Activated T-helper 17 cell treated with anti-CD3 and anti-CD28 coated beads, Interleukin-2, amount 50 U/mL, for 72 hours (primary cell): Measurements from ENCODE around the gene AMMECR1. TPM values are rescaled to one million over a fixed set of nuclear protein-coding genes. Genes with fewer than 3 reads are reported as not detected.

ENCODE experiments used
- ATAC-seq: fragments of 150-1000 bp; cut with Tn5 transposase; replicated peaks from 2 replicates; pipeline ENCODE4 v1.10.0; 2021; ENCODE audit warnings: mild to moderate bottlenecking, moderate library complexity
- H3K27ac Mint-ChIP-seq: one replicate; pipeline ENCODE4 v1.8.0; 2022; ENCODE audit warnings: mixed read lengths
- H3K27me3 Mint-ChIP-seq: one replicate; pipeline ENCODE4 v1.8.0; 2022; ENCODE audit warnings: mixed read lengths
- H3K36me3 Mint-ChIP-seq: one replicate; pipeline ENCODE4 v1.8.0; 2022; ENCODE audit warnings: low read depth, mild to moderate bottlenecking, mixed read lengths
- H3K4me1 Mint-ChIP-seq: one replicate; pipeline ENCODE4 v1.8.0; 2022; ENCODE audit warnings: mixed read lengths
- H3K4me3 Mint-ChIP-seq: one replicate; pipeline ENCODE4 v1.8.0; 2022; ENCODE audit warnings: mild to moderate bottlenecking, mixed read lengths
- H3K9me3 Mint-ChIP-seq: one replicate; pipeline ENCODE4 v1.8.0; 2022; ENCODE audit warnings: mixed read lengths
- total RNA-seq, 2 donors: library from RNA; stranded (reverse); gene quantifications; one replicate each; pipeline ENCODE4 v1.2.3, GENCODE V29; 2022

Gene AMMECR1
- total RNA-seq, 2 donors from 2014 or later: 7.9 to 10.3 TPM

DNA sequence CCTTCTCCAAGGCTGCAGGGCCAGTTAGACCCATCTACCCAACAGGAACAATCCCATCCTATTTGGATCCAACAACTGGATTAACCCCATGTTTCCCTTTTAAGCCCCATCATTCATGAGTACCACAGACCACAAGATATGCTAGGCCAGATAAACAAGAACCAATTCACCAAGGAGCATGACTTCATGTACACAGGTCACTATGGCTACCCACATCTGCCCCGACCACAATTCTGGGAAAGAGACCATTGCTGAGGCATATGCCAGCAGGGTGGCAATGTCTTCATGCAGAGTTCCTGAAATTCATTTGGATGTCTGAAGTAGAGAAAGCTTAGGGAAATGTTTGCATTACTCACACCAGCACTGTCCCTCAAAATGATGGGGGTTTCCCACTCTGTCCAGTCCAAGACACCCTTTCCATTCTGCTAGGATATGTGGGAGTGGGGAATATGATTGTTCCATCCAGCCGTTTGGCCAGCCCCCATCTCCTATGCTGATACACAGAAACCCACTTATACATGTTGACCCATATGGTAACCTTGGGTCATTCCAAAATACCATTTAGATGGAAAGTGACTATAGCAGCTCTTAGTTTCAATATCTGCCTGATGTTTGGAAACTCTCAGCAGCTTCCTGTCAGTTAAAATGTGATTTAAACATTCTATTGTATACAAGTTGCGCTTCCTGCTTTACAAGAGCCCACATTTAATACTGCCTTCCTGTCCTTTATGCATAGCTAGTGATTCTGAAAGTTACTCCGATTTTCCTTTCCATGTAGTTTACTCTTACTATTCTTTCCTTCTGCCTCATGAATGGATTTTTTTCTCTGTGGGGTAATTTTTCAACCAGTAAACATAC lies 129.0 kb downstream of the AMMECR1 start:
- H3K4me3 Mint-ChIP-seq: peak overlapping the region; percentile 41
- peak; percentile 67 for ATAC-seq
- peak overlapping the region; percentile 66 for H3K27ac Mint-ChIP-seq
- H3K9me3 Mint-ChIP-seq: no peaks in the 10 kb centered on the region
- no peaks in the 10 kb centered on the region for H3K27me3 Mint-ChIP-seq
- H3K4me1 Mint-ChIP-seq: peaks cover 19% of the 10 kb centered on the region
- no peaks in the 10 kb centered on the region for H3K36me3 Mint-ChIP-seq

GRCh38 chrX:110183314-110183713 lies 134.6 kb downstream of the AMMECR1 start:
- Mint-ChIP-seq H3K4me1 (peaks cover 8% of the 10 kb centered on the region), H3K27me3 (no peaks in the 10 kb centered on the region), H3K36me3 (no peaks in the 10 kb centered on the region), H3K4me3 (no peak overlapping the region), H3K9me3 (no peaks in the 10 kb centered on the region), H3K27ac (no peak overlapping the region)
- no peak for ATAC-seq

- Mint-ChIP-seq H3K9me3 (no peaks in the 10 kb centered on the region), H3K36me3 (no peaks in the 10 kb centered on the region), H3K27ac (peak overlapping the region; percentile 56), H3K4me1 (peaks cover 8% of the 10 kb centered on the region), H3K4me3 (no peak overlapping the region), H3K27me3 (no peaks in the 10 kb centered on the region)
- no peak for ATAC-seq
Measured at GRCh38 chrX:110182865-110183264, 135.0 kb downstream of the AMMECR1 start.

- H3K4me1 Mint-ChIP-seq: peaks cover 8% of the 10 kb centered on the region
- ATAC-seq: peak; percentile 65
- peak overlapping the region; percentile 2 for H3K4me3 Mint-ChIP-seq
- no peaks in the 10 kb centered on the region for H3K27me3 Mint-ChIP-seq
- H3K36me3 Mint-ChIP-seq: no peaks in the 10 kb centered on the region
- H3K9me3 Mint-ChIP-seq: no peaks in the 10 kb centered on the region
- H3K27ac Mint-ChIP-seq: peak overlapping the region; percentile 56
Measured at GRCh38 chrX:110182362-110182761, 135.5 kb downstream of the AMMECR1 start.

DNA sequence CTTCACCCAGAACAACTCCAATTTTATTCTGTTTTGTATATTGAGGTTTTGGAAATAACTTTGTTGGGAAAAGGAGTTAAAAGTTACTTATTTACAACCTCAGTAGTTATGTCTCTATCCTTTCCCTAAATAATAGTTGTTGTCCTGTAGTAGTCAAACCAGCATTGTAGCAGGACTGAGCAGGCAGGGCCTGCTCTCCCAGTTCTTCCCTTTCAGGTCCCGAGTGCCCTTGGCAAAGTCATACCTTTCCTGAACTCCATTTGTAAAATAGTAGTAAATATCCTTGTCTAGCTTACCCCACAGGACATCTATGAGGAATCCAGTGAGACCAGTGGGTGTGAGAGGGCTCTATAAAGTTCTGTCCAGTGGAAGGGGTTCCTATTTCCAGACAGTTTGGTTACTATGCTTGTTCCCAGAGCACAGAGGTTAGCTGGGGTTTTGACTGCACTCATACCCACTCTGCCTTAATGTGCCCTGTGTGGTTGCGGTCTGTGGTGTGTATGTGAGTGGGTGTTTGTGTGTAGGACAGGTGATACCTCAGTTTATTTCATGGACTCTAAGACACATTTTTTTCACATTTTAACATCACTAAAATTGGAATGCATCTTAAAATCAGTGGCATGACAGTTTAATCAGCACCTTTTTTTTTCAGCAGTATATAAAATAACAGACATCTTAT lies 136.3 kb downstream of the AMMECR1 start:
- ATAC-seq: peak; percentile 53
- Mint-ChIP-seq H3K4me1 (peaks cover 8% of the 10 kb centered on the region), H3K27me3 (no peaks in the 10 kb centered on the region), H3K27ac (peak overlapping the region; percentile 56), H3K36me3 (no peaks in the 10 kb centered on the region), H3K9me3 (no peaks in the 10 kb centered on the region), H3K4me3 (no peak overlapping the region)

GRCh38 chrX:110180928-110181310 lies 137.0 kb downstream of the AMMECR1 start:
- Mint-ChIP-seq H3K36me3 (no peaks in the 10 kb centered on the region), H3K4me3 (no peak overlapping the region), H3K27me3 (no peaks in the 10 kb centered on the region), H3K27ac (no peak overlapping the region), H3K4me1 (peaks cover 8% of the 10 kb centered on the region), H3K9me3 (no peaks in the 10 kb centered on the region)
- ATAC-seq: no peak

GRCh38 chrX:110180176-110180927 lies 137.5 kb downstream of the AMMECR1 start:
- Mint-ChIP-seq H3K27ac (no peak overlapping the region), H3K27me3 (no peaks in the 10 kb centered on the region), H3K36me3 (no peaks in the 10 kb centered on the region), H3K4me1 (peaks cover 6% of the 10 kb centered on the region), H3K9me3 (no peaks in the 10 kb centered on the region), H3K4me3 (no peak overlapping the region)
- peak; percentile 60 for ATAC-seq

GRCh38 chrX:110178179-110178865 lies 139.6 kb downstream of the AMMECR1 start:
- Mint-ChIP-seq H3K4me3 (no peak overlapping the region), H3K27ac (no peak overlapping the region), H3K36me3 (peaks cover 5% of the 10 kb centered on the region), H3K9me3 (no peaks in the 10 kb centered on the region), H3K4me1 (peaks cover 3% of the 10 kb centered on the region), H3K27me3 (no peaks in the 10 kb centered on the region)
- no peak for ATAC-seq

DNA sequence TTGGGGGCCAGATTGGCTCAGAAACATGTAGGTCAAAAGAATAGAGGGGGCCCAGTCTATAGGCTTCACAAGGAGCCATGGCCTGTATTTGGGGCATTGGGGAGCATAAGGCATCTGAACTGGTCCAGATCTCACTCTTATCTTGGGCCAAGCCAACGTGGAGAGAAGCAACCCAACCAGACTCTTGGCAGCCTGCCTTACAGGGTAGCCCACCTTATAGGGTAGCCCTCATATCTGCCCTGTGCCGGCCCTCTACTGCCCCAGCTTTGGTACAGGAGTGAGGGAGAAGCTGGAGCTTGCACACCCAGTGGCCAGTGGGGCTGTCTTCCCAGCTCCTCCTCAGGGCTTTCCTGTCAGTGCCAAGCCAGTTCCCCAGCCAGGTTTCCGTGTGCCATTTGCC lies 142.2 kb downstream of the AMMECR1 start:
- H3K9me3 Mint-ChIP-seq: no peaks in the 10 kb centered on the region
- no peak overlapping the region for H3K4me3 Mint-ChIP-seq
- peaks cover 6% of the 10 kb centered on the region for H3K36me3 Mint-ChIP-seq
- no peak overlapping the region for H3K27ac Mint-ChIP-seq
- ATAC-seq: no peak
- no peaks in the 10 kb centered on the region for H3K27me3 Mint-ChIP-seq
- H3K4me1 Mint-ChIP-seq: peaks cover 3% of the 10 kb centered on the region

GRCh38 chrX:110175146-110175545 lies 142.7 kb downstream of the AMMECR1 start:
- H3K27ac Mint-ChIP-seq: no peak overlapping the region
- no peaks in the 10 kb centered on the region for H3K27me3 Mint-ChIP-seq
- H3K36me3 Mint-ChIP-seq: peaks cover 6% of the 10 kb centered on the region
- no peaks in the 10 kb centered on the region for H3K9me3 Mint-ChIP-seq
- peaks cover 3% of the 10 kb centered on the region for H3K4me1 Mint-ChIP-seq
- no peak overlapping the region for H3K4me3 Mint-ChIP-seq
- no peak for ATAC-seq

DNA sequence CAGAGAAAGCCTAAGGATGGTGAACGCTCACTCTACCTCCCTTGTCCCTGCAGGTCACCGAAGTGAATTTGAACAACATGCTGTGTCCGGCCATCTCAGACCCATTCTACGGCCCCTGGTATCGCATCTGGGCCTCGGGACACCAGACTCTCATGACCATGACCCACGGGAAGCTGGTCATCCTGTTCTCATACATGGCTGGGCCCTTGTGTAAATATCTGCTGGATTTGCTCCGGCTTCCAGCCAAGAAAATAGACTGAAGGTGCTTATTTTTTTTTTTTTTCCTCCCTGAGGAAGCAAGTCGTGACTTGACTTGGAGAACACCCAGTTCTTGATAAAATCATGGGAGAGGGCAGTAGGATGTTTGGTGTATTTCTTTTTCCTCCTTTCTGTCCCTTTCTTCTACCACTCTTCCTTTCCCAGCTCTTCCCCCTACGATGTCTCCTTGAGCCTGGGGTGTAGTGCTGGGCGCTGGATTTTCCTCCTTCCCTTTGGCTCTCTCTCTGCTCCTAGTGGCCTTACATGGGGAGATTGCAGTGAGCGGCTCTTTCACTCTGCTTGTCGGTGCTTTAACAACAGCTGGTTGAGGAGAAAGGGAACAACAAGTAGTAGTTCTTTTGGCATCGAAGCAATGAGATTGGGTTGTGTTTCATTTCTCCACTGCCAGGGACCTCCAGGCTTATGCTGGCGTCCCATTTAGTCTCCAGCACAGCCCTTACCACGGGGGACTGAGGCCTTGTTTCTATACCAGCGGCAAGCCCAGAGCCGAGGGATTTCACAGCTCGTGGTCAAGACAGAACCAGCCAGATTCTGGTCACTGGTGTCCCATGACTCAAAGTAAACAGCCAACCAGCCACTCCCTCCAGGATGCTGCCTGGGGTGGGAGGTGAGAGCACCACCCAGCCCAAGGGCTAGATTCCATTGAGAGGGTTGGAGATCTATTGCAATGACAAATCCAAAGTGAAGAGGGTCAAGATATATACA lies 144.4 kb downstream of the AMMECR1 start:
- no peak overlapping the region for H3K4me3 Mint-ChIP-seq
- H3K4me1 Mint-ChIP-seq: peaks cover 4% of the 10 kb centered on the region
- peaks cover 6% of the 10 kb centered on the region for H3K36me3 Mint-ChIP-seq
- no peak for ATAC-seq
- no peaks in the 10 kb centered on the region for H3K9me3 Mint-ChIP-seq
- H3K27me3 Mint-ChIP-seq: no peaks in the 10 kb centered on the region
- no peak overlapping the region for H3K27ac Mint-ChIP-seq

DNA sequence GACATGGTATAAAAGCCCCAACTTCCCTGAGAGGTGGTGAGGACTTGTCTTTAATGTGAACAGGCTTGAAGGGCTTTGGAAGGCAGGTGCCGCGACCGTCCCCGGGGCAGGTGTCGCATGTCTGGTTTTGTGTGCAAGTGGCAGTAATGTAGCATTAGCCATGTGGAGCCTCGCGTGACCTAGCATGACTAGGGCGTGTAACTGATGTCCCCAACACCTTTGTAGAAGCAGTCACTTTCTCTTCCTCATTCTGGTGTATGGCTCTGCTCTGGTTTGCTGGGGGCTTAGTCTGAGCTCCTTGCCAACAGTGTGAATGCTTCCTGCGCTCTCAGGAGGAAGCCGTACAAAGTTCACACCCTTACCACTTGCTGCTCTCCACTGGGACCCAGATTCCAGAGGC lies 145.7 kb downstream of the AMMECR1 start:
- no peak for ATAC-seq
- Mint-ChIP-seq H3K27me3 (no peaks in the 10 kb centered on the region), H3K4me3 (no peak overlapping the region), H3K4me1 (peaks cover 5% of the 10 kb centered on the region), H3K9me3 (no peaks in the 10 kb centered on the region), H3K27ac (no peak overlapping the region), H3K36me3 (peaks cover 6% of the 10 kb centered on the region)

- no peak overlapping the region for H3K4me3 Mint-ChIP-seq
- H3K9me3 Mint-ChIP-seq: no peaks in the 10 kb centered on the region
- peaks cover 6% of the 10 kb centered on the region for H3K36me3 Mint-ChIP-seq
- H3K27me3 Mint-ChIP-seq: no peaks in the 10 kb centered on the region
- H3K27ac Mint-ChIP-seq: no peak overlapping the region
- no peak for ATAC-seq
- H3K4me1 Mint-ChIP-seq: peaks cover 5% of the 10 kb centered on the region
Measured at GRCh38 chrX:110171442-110171841, 146.4 kb downstream of the AMMECR1 start.
